PC-9 (cell line): ENCODE results near the gene MYH14. TPM values are rescaled to one million over a fixed set of nuclear protein-coding genes. Genes with fewer than 3 reads are reported as not detected.
A peak's percentile ranks its signal among the peaks of the same experiment; 100 is the strongest.

Experiments
- Bru-seq: library from RNA; stranded (reverse); fragments of 400-500 nt; gene quantifications from one replicate; lab custom pipeline; 2021; lab: Mats Ljungman, UMichigan
- BruChase-seq, 2 experiments: library from RNA; stranded (reverse); fragments of 400-500 nt; gene quantifications; one replicate each; lab custom pipeline; 2021; lab: Mats Ljungman, UMichigan
- BruUV-seq: library from RNA; stranded (reverse); fragments of 400-500 nt; replicated peaks from 2 replicates; lab custom pipeline; 2021; lab: Mats Ljungman, UMichigan
- CTCF ChIA-PET: fragments of 300-600 bp; sonication (Branson Sonifier 250); formaldehyde crosslinking; loops from one replicate; lab custom pipeline; 2022; ENCODE audit warnings: antibody characterized with exemption; lab: Charles Lee
- POLR2A ChIA-PET: fragments of 300-600 bp; sonication (Branson Sonifier 250); formaldehyde crosslinking; loops from one replicate; lab custom pipeline; 2022; ENCODE audit warnings: antibody characterized with exemption; ENCODE audit not compliant: unreplicated experiment; lab: Charles Lee
- DNase-seq, 2 experiments: peaks; one replicate each; pipeline versions ENCODE4 v3.0.0 to v3.0.0-alpha.2; 2015 to 2022; ENCODE audit warnings: mixed read lengths in 1 of 2
- H2AFZ ChIP-seq: fragments of 200-600 bp; sonication (generic); 2 replicates; pipeline ENCODE4 v1.8.1; 2017; ENCODE audit warnings: antibody characterized with exemption
- H3F3A ChIP-seq: fragments of 200-600 bp; sonication (generic); 2 replicates; pipeline ENCODE4 v1.8.1; 2017; ENCODE audit warnings: antibody characterized with exemption, mild to moderate bottlenecking, low read depth; ENCODE audit not compliant: insufficient read depth
- H3K27ac ChIP-seq: fragments of 200-600 bp; sonication (generic); 2 replicates; pipeline ENCODE4 v1.6.1; 2016; ENCODE audit warnings: mixed run types
- H3K27me3 ChIP-seq: fragments of 200-600 bp; sonication (generic); 2 replicates; pipeline ENCODE4 v1.6.1; 2016; ENCODE audit warnings: low read depth, mixed run types; ENCODE audit not compliant: insufficient read depth
- H3K36me3 ChIP-seq: fragments of 200-600 bp; sonication (generic); 2 replicates; pipeline ENCODE4 v1.6.1; 2016; ENCODE audit warnings: low read depth, mixed run types
- H3K4me1 ChIP-seq: fragments of 200-600 bp; sonication (generic); replicated peaks from 2 replicates; pipeline ENCODE4 v1.6.1; 2016; ENCODE audit warnings: mixed run types; ENCODE audit not compliant: insufficient read depth
- H3K4me2 ChIP-seq: fragments of 200-600 bp; sonication (generic); 2 replicates; pipeline ENCODE4 v1.6.1; 2017; ENCODE audit warnings: mixed run types
- H3K4me3 ChIP-seq: fragments of 200-600 bp; sonication (generic); 2 replicates; pipeline ENCODE4 v1.6.1; 2016; ENCODE audit warnings: mixed run types
- H3K79me2 ChIP-seq: fragments of 200-600 bp; sonication (generic); 2 replicates; pipeline ENCODE4 v1.6.1; 2017; ENCODE audit warnings: low read depth, mixed run types
- H3K9me2 ChIP-seq: fragments of 200-600 bp; sonication (generic); 2 replicates; pipeline ENCODE4 v1.8.1; 2017; ENCODE audit warnings: mild to moderate bottlenecking; ENCODE audit not compliant: insufficient read depth
- H3K9me3 ChIP-seq: fragments of 200-600 bp; sonication (generic); 2 replicates; pipeline ENCODE4 v1.8.1; 2016; ENCODE audit warnings: low read depth; ENCODE audit not compliant: insufficient read depth
- H4K20me1 ChIP-seq: fragments of 200-600 bp; sonication (generic); 2 replicates; pipeline ENCODE4 v1.8.1; 2017; ENCODE audit not compliant: insufficient read depth
- EZH2 ChIP-seq: fragments of 200-600 bp; sonication (generic); IDR thresholded peaks from 2 replicates; pipeline ENCODE4 v1.8.0; 2017; ENCODE audit warnings: antibody characterized with exemption, low read depth
- intact Hi-C: fragments of 100-400 bp; cut with micrococcal nuclease; formaldehyde crosslinking; loops from one replicate; pipeline ENCODE4 v1.10.0; 2022; ENCODE audit not compliant: unreplicated experiment
- long read RNA-seq: library from polyadenylated mRNA; stranded (forward); transcript quantifications from one replicate; pipeline ENCODE4 v2.0.0, GENCODE V29; 2022
- total RNA-seq: library from RNA; stranded (reverse); gene quantifications from 2 replicates; pipeline ENCODE4 v1.2.3, GENCODE V29; 2021
- TF ChIP-seq, protein P1 (sequence below): fragments of 200-600 bp; sonication (generic); conservative IDR thresholded peaks from 2 replicates; pipeline ENCODE4 v1.6.1; 2017; ENCODE audit warnings: mixed run types, antibody characterized with exemption, mild to moderate bottlenecking, moderate library complexity

Gene MYH14
- total RNA-seq (115 and 169 TPM in 2 replicates), Bru-seq, nascent RNA (percentile 58 among the genes with signal in this experiment), BruChase-seq, experiment 1, labeled RNA remaining after a 2-hour chase (percentile 72 among the genes with signal in this experiment), BruChase-seq, experiment 2, labeled RNA remaining after a 6-hour chase (percentile 69 among the genes with signal in this experiment)
- long read RNA-seq, full-length matches to known transcripts: 17 of 61 reads
- long read RNA-seq, partial matches to known transcripts: 33 of 61 reads
- long read RNA-seq, other reads (novel, unspliced or antisense): 11 of 61 reads

DNA sequence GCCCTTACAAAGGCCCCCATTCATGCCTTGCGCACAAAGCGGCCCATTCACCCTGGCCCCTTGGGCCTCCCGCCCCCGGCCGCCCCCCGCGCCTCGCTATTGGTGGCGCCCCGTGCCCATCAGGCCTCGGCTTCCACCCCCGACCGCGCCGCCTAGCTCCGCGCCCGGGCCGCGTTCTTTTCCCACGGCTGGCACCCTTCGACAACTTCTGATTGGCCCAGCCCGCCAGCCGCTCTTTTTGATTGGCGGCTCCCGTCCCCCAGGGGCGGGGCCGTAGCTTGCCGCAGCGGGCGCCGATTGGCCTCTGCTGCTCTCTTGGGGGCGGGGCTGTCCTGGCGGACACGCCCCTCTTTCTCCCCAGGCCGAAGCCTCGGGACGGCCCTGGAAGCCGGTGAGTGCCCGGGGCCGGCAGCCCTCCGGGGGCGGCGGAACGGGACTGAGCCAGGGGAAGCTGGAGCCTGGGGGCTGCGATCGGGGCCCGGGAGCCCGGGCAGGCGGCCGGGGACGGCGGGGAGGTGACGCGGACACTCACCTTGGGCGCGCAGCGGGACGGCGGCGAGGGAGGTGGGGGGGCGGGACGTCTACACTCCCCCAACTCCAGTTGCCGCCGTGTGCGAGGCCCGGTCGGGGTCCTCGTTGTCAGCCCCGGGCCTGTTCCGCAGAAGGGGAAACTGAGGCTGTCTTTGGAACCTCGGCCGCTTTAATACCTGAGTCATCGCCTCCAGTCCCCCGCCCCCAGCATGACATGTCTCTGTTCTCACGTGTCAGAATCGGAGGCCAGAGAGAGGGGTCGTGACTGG lies at the start of gene MYH14:
Gene MYH14 (plus strand): TSS at position 342 of the 800 bp plus-strand sequence. CDS start 6,744 bp downstream, outside the sequence.
- intact Hi-C loops: loop anchor here (2.0 kb wide), 1 partner anchor 327 kb away; the partner anchor contains the start of genes AKT1S1 and TBC1D17
- TF ChIP-seq EZH2: no peak
- TF ChIP-seq, protein P1, sequence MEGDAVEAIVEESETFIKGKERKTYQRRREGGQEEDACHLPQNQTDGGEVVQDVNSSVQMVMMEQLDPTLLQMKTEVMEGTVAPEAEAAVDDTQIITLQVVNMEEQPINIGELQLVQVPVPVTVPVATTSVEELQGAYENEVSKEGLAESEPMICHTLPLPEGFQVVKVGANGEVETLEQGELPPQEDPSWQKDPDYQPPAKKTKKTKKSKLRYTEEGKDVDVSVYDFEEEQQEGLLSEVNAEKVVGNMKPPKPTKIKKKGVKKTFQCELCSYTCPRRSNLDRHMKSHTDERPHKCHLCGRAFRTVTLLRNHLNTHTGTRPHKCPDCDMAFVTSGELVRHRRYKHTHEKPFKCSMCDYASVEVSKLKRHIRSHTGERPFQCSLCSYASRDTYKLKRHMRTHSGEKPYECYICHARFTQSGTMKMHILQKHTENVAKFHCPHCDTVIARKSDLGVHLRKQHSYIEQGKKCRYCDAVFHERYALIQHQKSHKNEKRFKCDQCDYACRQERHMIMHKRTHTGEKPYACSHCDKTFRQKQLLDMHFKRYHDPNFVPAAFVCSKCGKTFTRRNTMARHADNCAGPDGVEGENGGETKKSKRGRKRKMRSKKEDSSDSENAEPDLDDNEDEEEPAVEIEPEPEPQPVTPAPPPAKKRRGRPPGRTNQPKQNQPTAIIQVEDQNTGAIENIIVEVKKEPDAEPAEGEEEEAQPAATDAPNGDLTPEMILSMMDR: no peak

DNA sequence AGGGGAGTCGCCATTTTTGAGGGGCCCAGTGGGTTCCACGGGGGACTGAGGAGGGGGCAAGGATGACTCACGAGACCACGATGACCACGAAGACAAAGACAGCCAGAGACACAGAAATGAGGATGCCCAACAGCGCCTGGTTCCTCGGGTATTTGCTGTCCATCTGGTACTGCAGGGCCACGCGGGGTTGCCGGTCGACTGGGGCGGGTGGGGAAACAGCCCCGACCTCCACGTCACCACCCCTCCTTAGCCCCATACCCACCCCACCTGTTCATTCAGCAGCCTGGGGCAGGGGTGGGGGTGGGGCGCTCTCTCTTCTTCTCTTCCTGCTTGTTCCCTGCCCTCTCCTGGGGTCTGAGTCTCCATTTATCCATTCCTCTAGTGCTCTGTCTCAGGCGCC lies 48.9 kb upstream of the MYH14 start:
- ChIA-PET CTCF (no interaction called here), POLR2A (no interaction called here)
- no peak for DNase-seq
- BruUV-seq: no TSS peak
- Histone ChIP-seq H3K9me2 (no peaks in the 10 kb centered on the region), H3K27me3 (peaks cover 53% of the 10 kb centered on the region), H4K20me1 (no peaks in the 10 kb centered on the region), H3K36me3 (no peaks in the 10 kb centered on the region), H3K79me2 (no peaks in the 10 kb centered on the region), H3K27ac (no peak overlapping the region), H3K4me3 (no peak overlapping the region), H3F3A (no peaks in the 10 kb centered on the region; the same call in 1 of the 2 replicates), H3K4me2 (no peak overlapping the region), H2AFZ (no peak overlapping the region), H3K4me1 (no peaks in the 10 kb centered on the region), H3K9me3 (0 out of 2 replicates have a peak, but pooled peaks cover 3% of the 10 kb centered on the region)
- TF ChIP-seq, protein P1: no peak
- TF ChIP-seq EZH2: no peak
- intact Hi-C loops: no loop called here

More for the DNA sequence above, at the start of gene MYH14:
- H3K4me1 ChIP-seq: peaks cover 33% of the 10 kb centered on the region
- peak within 1 kb of the TSS; percentile 73 for H2AFZ ChIP-seq
- no TSS peak for BruUV-seq
- H3K4me3 ChIP-seq: peak within 1 kb of the TSS; percentile 82
- POLR2A ChIA-PET: interaction anchor here (0.6 to 1.0 kb wide), 5 partner anchors 12 to 1053 kb away, joined by 4 to 14 read pairs (median 9); partner anchors contain the start of gene POLD1
- peak within 1 kb of the TSS; percentile 97 for H3K27ac ChIP-seq
- DNase-seq: peak; percentile 92 to 98
- no peaks in the 10 kb centered on the region for H3K9me3 ChIP-seq
- H3K27me3 ChIP-seq: no peaks in the 10 kb centered on the region
- peak within 1 kb of the TSS; percentile 95 for H3K4me2 ChIP-seq
- no peaks in the 10 kb centered on the region for H3K36me3 ChIP-seq
- H3K79me2 ChIP-seq: peaks cover 31% of the 10 kb centered on the region
- CTCF ChIA-PET: interaction anchor here (0.5 to 1.5 kb wide), 2 partner anchors 12 to 108 kb away, joined by 5 to 8 read pairs; no protein-coding TSS in a partner anchor
- peaks cover 21% of the 10 kb centered on the region for H3F3A ChIP-seq
- no peaks in the 10 kb centered on the region for H3K9me2 ChIP-seq
- H4K20me1 ChIP-seq: no peaks in the 10 kb centered on the region

DNA sequence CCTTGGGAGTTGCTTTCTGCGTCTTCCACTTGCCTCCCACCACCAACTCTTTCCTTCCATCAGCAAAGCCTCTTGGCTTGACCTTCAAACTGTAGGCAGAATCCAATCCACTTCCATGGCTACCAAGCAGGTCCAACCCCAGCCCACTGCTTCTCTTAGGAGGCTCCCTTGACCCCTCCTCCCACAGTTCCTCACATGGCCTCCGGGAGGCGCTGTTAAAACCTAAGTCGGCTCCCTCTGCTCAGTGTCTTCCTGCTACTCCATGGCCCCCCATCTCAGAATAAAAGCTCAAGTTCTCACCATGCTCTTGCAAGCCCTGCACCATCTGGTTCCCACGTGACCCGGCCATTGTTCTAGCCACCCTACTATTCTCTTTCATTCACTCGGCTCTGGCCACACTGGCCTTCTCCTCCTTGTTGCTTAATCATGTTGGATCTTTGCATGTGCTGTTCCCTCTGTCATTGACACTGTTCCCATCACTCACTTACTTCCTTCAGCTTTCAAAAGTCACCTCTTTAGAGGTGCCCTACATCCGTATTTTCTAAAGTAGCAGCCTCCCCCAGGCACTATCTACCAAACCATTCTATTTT lies 47.8 kb upstream of the MYH14 start:
- H3K27ac ChIP-seq: no peak overlapping the region
- no peaks in the 10 kb centered on the region for H3K4me1 ChIP-seq
- intact Hi-C loops: no loop called here
- ChIA-PET CTCF (no interaction called here), POLR2A (no interaction called here)
- H3K4me3 ChIP-seq: no peak overlapping the region
- no peak overlapping the region for H2AFZ ChIP-seq
- no TSS peak for BruUV-seq
- peaks cover 43% of the 10 kb centered on the region for H3K27me3 ChIP-seq
- H3K9me2 ChIP-seq: no peaks in the 10 kb centered on the region
- H3K79me2 ChIP-seq: no peaks in the 10 kb centered on the region
- DNase-seq: no peak
- no peak overlapping the region for H3K4me2 ChIP-seq
- H3F3A ChIP-seq: no peaks in the 10 kb centered on the region; the same call in 1 of the 2 replicates
- 0 out of 2 replicates have a peak, but pooled peaks cover 3% of the 10 kb centered on the region for H3K9me3 ChIP-seq
- H4K20me1 ChIP-seq: no peaks in the 10 kb centered on the region
- TF ChIP-seq, protein P1: peak; percentile 52
- TF ChIP-seq EZH2: no peak
- H3K36me3 ChIP-seq: no peaks in the 10 kb centered on the region
